G401 (cell line): ENCODE measurements around the gene CD72. TPM values are rescaled to one million over a fixed set of nuclear protein-coding genes. Genes with fewer than 3 reads are reported as not detected.
"Not testable (repeated sequence)": the region's sequence is repeated elsewhere in the genome, so short reads cannot be mapped to it uniquely, and the experiment has no call there.

ENCODE experiments used
- DNase-seq: peaks from one replicate; pipeline ENCODE4 v3.0.0-alpha.2; 2015; ENCODE audit warnings: low spot score
- in situ Hi-C: cut with HindIII; loops from 2 replicates; pipeline ENCODE4 v1.10.0; 2016; ENCODE audit warnings: low sequenced_read_pairs, mixed read lengths
- total RNA-seq: library from RNA; depleted of rRNA; stranded (reverse); fragments of >200 nt; shearing (Covaris generic); gene quantifications from 2 replicates; pipeline ENCODE4 v1.2.3, GENCODE V29; 2014

Gene CD72
- total RNA-seq, 1 experiment from 2014 or later: 2.4 TPM

DNA sequence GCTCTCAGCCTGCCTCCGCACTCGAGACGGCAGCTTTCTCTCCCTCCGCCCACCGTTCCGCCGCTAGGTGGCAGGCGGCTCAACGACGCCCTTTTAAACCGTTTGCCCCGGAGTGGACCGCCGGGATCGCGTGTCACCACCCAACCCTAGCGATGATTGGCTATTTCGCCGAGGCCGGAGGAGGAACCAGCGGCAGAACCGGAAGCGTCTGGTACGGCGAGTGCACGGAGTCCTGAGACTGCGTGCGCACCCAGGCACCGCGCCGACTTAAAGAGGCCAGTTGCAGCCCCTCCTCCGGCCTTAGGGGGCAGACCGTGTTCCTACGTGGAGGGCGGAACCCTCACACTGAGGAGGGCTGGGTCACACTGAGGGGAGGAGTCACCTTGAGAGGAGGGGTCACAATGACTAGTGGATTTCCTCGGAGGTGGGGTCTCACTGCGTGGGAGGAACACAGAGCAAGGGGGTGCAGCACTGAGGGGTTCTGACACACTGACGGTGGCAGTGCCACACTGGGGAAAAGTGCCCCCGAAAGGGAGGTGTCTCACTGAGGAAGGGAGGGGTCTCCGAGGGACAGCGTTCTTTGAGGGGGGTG is 14.1 kb downstream of the CD72 start:
- DNase-seq: peak; percentile 99
- in situ Hi-C loops: no loop called here

DNA sequence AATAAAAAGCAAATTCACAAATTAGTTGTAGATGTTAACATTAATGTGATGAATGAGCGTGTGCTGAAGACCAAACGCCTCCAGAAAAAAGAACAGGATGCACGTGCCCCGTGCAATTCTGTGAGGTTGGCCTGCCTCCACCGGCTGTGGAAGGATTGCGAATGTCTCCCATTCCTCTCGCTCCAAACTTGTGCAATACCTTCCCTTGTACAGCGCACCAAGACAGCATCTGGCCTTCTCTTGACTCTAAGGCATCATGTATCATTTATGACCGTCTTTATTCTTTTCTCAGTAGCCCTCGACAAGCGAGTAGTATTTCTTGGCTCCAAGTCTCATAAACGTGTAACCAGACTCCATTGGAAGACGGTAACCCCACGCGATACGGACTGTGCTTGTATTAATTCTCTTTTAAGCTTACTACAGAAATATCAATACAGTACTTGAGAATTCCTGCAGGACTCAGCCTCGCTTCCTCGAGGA is 14.7 kb downstream of the CD72 start:
- DNase-seq: no peak
- in situ Hi-C loops: no loop called here

DNA sequence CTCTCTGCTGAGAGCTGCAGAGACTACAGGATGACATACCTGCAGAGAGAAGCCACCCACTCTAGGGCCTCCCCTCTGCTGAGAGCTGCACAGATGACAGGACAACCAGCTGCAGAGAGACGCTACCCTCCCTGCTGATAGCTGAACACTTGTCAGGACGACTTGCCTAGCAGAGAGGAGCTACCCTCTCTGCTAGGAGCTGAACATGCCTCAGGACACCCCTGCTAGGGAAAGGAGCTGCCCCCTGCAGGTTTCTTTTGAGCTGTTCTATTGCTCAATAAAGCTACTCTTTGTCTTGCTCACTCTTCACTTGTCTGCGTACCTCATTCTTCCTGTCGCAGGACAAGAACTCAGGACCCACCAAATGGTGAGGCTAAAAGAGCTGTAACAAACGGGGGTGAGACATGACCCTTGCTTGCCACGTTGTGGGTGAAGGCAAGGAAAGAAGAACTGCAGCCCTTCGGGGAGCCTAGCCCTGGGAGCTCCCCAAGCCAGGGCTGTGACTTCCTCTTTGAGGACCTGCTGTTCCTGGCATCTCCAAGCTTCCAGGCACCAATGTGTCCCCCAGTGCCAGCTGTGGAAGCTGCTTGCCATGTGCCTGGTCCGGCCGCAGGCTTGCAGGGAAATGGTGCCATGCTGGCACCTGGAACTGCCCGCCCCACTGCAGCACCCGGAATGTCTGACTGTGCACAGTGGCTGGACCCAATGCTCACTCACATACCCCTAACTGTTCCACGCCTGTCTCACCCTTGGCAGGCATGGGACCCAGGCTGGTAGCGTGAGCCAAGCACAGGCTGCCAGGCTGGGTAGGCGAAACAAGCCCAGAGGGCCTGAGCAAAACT is 18.2 kb downstream of the CD72 start:
- no peak for DNase-seq
- in situ Hi-C loops: no loop called here

DNA sequence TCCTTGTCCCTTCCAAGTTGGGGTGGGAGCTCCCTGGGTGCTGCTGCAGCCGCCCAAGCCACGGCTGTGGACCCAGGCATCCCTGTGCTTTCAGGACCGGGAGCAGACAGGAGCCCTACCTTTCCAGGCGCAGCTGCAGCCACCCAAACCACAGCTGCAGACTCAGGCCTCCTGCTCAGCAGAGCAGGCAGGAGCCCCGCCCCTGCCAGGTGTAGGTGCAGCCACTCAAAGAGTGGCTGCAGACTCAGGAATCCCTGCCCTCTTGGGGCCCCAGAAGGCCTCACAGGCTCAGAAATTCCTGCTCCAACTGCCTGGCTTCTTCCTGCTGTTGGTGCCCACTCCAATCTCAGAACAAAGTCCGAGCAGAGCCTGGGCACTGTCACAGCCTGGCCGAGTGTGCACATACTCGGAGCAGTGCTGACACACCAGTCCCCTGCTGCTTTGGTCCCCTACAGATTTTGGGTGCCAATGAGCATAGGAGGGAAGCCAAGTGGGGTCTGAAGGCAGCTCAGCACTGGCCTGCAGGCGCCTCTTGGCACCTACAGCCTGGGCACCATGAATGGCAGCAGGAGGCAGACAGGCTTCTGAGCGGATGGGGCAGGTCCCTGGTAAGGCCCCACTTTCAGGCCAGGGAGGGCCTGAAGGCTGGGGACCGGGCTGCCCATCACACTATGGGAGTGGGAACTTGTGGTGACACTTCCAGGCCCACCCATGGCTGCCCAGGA is 19.2 kb downstream of the CD72 start:
- in situ Hi-C loops: no loop called here

DNA sequence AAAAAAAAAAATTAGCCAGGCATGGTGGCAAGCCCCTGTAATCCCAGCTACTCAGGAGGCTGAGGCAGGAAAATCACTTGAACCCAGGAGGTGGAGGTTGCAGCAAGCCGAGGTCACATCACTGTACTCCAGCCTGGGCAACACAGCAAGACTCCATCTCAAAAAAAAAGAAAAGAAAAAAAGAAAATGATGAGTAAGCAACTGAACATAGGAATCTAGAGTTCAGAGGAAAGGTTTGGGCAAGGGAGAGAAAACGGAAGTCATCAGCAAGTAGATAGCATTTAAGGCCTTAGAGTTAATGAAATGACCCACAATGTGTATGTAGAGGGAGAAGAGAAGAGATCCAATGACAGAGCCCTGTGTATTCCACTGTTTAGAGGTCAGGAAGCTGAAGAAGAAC is 21.3 kb downstream of the CD72 start:
- in situ Hi-C loops, DNase-seq: not testable (repeated sequence)

More for the DNA sequence above, 19.2 kb downstream of the CD72 start:
- DNase-seq: no peak

DNA sequence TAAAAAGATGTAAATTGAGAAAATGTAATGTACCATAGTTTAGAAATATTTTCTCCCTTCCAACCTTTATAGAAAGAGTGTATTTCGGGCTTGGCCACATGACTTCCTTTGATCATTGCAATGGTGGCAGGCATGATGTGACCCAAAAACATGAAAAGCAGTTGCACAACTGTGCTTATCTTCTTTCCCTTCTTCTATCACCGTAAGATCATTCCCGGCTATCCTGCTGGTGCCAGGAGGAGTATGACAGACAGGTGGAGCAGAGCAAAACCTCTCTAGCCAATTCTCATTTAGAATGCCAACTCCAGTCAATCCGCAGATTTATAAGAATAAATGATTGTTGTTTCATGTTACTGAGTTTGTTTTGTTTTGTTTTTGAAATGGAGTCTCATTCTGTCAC is 23.7 kb downstream of the CD72 start:
- no peak for DNase-seq
- in situ Hi-C loops: no loop called here

DNA sequence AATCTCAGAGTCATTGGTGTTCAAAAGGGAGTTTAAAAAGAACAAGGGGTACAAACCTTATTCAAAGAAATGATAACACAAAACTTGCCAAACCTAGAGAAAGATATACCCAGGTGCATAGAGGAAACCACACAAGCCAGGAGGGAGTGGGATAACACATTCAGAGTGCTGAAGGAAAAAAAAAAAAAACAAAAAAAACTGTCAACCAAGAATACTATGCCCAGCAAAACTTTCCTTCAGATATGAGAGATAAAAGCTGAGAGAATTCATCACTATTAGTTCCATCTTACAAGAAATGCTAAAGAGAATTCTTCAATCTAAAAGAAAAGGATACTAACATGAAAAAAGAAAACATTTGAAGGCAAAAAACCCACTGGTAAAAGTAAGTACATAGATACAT is 24.6 kb downstream of the CD72 start:
- in situ Hi-C loops: no loop called here
- DNase-seq: no peak

DNA sequence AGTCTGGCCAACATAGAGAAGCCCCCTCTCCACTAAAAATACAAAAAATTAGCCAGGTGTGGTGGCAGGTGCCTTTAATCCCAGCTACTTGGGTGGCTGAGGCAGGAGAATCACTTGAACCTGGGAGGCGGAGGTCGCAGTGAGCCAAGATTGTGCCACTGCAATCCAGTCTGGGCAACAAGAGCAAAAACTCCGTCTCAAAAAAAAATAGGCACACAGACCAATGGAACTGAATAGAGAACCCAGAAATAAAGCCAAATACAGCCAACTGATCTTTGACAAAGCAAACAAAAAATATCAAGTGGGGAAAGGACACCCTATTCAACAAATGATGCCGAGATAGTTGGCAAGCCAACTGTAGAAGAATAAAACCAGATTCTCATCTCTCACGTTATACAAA is 29.7 kb downstream of the CD72 start:
- DNase-seq, in situ Hi-C loops: not testable (repeated sequence)

DNA sequence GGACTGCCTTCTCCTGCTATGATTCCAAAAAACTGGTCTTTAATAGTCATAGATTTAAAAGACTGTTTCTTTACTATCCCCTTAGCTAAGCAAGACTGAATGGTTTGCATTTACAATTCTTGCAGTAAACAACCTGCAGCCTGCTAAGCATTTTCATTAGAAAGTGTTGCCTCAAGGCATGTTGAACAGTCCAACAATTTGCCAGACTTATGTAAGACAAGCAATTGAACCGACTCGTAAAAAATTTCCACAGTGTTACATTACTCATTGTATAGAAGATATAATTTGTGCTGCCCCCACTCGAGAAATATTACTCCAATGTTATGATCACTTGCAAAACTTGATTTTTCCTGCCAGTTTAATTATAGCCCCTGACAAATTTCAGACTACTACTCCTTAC is 33.5 kb downstream of the CD72 start:
- DNase-seq, in situ Hi-C loops: not testable (repeated sequence)

DNA sequence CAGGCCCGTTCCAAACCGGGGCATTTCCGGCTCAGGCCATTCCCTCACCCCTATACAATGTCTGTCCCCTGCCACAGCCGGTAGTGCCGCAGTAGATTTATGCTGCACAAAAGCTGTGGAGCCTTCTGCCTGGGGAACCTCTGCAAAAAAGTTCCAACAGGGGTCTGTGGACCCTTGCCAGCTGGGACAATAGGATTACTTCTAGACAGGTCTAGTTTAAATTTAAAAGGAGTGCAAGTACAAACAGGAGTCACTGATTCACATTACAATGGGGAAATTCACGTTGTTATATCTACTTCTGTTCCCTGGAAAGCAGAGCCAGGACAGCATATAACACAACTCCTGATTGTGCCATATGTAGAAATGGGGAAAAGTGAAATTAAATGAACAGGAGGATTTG is 34.7 kb downstream of the CD72 start:
- DNase-seq, in situ Hi-C loops: not testable (repeated sequence)

DNA sequence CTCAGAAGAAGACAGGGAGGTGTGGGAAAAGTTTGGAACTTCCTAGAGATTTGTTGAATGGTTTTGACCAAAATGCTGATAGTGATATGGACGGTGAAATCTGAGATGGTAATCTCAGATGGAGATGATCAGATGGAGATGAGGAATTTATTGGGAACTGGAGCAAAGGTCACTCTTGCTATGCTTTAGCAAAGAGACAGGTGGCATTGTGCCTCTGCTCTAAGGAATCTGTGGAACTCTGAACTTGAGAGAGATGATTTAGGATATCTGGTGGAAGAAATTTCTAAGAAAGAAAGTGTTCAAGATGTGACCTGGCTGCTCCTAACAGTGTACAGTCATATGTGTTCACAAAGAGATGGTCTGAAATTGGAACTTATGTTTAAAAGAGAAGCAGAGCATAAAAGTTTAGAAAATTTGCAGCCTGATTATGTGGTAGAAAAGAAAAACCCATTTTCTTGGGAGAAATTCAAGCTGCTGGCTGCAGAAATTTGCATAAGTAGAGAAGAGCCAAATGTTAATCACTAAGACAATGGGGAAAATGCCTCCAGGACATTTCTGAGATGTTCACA is 38.5 kb downstream of the CD72 start:
- in situ Hi-C loops: not testable (repeated sequence)

DNA sequence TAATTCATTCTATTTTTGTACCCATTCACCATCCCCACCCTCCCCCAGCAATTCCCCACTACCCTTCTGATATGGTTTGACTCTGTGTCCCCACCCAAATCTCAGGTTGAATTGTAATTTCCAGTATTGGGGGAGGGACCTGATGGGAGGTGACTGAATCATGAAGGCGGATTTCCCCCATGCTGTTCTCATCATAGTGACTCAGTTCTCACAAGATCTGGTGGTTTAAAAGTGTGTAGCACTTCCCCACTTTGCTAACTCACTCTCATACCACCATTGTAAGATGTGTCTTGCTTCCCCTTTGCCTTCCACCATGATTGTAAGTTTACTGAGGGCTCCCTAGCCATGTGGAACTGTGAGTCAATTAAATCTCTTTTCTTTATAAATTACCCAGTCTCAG is 39.1 kb downstream of the CD72 start:
- in situ Hi-C loops: no loop called here
- DNase-seq: no peak

More for the DNA sequence above, 38.5 kb downstream of the CD72 start:
- DNase-seq: not testable (repeated sequence)

DNA sequence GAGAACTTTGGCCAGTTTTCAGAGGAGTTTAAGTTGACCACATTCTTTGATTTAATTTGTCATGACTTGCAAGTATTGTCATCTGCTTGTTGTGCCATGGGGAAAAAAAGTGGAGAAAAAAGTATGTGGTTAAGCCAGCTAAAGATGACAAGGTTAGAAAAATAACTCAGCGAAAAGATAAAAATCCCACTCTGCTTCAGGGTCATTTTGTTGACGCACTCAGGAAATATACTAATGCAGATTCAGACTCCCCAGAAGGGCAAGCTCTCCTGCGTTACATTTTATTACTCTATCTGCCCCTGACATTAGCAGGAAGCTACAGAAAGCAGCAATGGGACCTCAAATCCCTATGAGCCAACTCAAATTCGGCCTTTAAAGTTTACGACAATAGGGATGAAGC is 40.7 kb downstream of the CD72 start:
- DNase-seq: no peak
- in situ Hi-C loops: no loop called here

DNA sequence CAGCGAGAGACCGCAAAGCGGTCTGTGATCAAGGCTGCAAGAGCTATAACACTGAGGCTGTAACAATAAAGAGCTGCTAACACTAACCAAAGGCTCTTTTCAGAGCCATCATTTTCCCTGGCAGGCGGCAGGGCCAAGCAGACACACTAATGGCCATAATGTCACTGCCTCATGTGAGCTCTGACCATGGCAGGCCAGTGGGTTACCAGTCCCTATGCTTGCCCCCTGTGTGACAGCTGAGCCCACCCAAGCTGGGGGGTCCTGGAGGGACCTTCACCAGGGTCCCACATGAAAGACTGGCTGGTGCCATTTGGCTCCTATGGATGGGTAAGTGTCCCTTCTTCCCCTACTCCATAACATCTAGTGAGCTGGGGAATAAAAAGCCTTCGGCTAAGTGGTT is 42.7 kb downstream of the CD72 start:
- in situ Hi-C loops: no loop called here
- no peak for DNase-seq

DNA sequence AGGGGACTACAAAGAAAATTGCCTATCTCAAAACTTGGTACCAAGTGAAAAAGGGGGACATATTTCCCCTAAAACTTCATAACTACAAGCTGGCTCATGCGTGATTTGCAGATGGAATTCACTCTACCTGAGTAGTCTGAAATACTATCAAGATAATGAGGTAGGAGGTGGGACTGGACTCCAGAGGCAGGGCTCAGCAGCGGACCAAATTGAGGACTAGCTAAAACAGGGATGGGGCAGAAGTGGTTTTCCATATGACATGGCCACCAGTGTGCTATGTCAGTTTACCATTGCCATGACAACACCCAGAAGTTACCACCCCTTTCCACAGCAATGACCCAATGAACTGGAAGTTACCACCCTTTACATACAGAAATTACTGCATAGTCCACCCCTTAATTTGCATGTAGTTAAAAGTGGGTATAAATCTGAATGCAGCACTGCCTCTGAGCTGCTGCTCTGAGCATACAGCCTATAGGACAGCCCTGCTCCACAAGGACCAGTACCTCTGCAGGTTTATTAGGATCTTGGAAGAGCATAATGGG is 43.6 kb downstream of the CD72 start:
- no peak for DNase-seq
- in situ Hi-C loops: no loop called here

DNA sequence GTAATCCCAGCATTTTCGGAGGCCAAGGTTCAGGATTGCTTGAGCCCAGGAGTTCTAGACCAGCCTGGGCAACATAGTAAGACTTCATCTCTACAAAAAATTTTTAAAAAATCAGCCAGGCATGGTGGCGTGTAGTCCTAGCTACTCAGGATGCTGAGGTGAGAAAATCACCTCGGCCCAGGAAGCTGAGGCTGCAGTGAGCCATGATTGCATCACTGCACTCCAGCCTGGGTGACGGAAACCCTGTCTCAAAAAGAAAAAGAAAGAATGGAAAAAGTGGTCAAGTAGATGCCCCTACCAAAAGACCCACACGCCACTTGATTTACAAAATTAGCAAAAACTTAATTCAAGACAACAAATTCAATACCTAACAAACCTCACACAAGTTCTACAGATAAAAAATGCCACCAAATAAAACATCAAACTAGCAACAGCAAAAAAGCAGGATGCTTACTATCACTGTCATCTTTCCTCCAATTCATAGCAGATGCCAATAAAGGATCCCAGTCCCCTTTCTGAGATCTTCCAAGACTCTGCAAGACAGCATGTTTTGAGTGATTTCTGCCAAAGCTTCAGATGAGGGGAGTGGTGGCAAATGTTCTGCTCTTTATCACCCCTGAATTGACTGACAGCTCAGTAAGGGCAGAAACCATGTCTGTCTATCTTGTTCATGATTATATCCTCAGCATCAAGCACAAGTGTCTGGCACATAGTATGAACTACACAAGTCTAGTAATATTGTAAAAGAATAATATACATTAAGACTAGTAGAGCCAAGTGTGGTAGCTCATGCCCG is 47.3 kb downstream of the CD72 start:
- DNase-seq: no peak
- in situ Hi-C loops: no loop called here

DNA sequence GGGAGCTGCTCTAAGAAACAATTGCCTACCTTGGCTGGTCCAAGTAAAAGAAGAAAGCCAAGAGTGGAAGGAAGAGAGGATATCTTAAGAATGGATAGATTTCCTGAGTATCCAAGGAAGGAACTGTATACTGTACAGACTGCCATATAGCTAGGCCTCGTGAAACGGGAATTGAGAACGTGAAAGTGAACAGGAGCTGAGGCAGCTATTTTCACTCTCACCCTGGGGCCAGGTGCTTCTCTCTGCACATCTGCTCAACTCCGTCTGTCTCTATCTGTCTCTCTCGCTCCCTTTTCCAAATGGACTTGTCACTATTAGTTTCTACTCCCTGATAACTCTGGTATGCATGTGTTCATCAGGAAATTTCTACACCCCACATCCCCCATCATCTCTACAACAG is 49.0 kb downstream of the CD72 start:
- DNase-seq: no peak
- in situ Hi-C loops: no loop called here

DNA sequence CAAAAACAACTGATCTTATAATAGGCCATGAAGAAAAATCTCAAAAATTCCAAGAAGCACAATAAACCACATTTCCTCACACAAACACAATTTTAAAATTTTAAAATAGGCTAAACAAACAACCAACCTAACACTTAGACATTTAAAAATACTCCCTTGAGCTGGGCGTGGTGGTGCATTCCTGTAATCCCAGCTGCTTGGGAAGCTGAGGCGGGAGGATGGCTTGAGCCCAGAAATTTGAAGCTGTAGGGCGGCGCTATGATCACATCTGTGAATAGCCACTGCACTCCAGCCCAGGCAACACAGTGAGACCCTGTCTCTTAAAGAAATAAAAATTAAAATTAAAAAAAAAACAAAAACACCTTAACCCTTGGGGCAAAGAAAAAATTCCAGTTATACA is 50.0 kb downstream of the CD72 start:
- no peak for DNase-seq
- in situ Hi-C loops: no loop called here

DNA sequence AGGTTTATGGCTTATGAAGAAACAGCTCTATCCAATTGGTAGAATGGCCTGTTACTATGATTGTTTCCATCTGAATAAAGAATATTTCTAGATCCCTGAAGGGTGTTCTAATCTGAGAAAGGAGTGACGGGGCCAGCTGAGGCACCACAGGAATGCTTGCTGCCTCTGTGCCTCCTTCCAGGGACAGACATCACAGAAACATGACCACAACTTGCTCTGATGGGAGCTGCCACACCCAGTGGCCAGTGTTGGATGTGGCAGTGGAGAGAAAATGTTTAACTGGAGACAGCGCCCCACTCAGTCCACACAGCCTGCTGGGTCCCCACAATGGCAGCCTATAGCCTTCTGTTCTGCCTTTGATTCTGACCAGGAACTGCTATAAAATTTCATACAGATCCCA is 51.8 kb downstream of the CD72 start:
- in situ Hi-C loops: no loop called here
- DNase-seq: no peak
